Cardiac fibroblast (primary cell): ENCODE data around the gene UQCR11.

Experiments
- DNase-seq, 2 donors: peaks; one replicate each; pipeline versions ENCODE4 v3.0.0 to v3.0.0-alpha.2; 2010; ENCODE audit warnings: low read depth in 2 of 2
- H3K4me3 ChIP-seq, 2 donors: replicated peaks in 1 of 2; 1 replicate in 1 of 2; 2 replicates in 1 of 2; pipeline ENCODE4 v1.5.1; 2011; ENCODE audit warnings: low read depth in 2 of 2, low read length in 2 of 2, mild to moderate bottlenecking in 2 of 2, moderate library complexity in 1 of 2
- CTCF ChIP-seq: IDR thresholded peaks from one replicate; pipeline ENCODE4 v1.5.1; 2011; ENCODE audit warnings: low read depth, mild to moderate bottlenecking, low read length, inconsistent platforms

The UQCR11 gene

DNA sequence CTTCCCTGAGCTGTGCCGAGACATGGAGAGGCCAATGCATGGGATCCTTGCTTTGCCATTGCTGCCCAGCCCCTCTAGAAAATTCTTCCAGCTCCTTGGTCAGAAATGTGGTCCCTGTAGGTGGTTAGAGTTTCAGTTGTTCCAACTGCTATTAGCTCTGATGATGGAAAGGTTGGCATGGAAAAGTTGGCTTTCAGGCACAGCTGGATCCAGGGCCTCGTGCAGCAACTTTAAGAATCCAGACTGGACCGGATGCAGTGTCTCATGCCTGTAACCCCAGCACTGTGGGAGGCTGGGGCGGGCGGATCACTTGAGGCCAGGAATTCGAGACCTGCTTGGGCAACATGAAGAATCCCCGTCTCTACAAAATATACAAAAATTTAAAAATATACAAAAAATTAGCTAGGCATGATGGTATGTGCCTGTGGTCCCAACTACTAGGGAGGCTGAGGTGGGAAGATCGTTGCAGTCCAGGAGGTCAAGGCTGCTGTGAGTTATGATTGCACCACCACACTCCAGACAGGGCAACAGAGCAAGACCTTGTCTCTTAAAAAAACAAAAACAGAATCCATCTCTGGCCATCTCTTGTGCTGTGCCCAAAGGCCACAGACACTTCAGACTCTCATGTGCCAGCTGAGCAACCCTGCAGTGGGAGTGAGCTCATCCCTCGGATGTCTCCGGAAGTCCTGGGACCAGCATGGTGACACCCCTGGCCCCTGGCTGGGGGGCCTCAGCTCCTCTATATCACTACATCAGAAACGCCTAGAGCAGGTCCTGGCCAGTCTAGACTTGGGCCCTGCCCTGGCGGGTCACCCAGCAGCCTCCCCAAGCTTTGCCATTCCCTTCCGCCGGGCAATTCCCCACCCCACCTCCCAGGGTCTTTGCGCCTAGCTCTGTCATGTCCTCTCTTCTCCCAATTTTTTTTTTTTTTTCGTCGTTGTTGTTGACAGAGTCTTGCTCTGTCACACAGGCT is 53.9 kb downstream of the UQCR11 start:
- DNase-seq = no peak
- no peak for TF ChIP-seq CTCF
- H3K4me3 ChIP-seq = no peak overlapping the region

- TF ChIP-seq CTCF = no peak
- no peak overlapping the region for H3K4me3 ChIP-seq
- DNase-seq = no peak
These were observed 55.8 kb downstream of the UQCR11 start for GRCh38 chr19:1549332-1549945.
